Peyer's patch (tissue), 4 donors: Measurements from ENCODE around the gene PGGHG. TPM values are rescaled to one million over a fixed set of nuclear protein-coding genes. Genes with fewer than 3 reads are reported as not detected.

Source experiments
- DNase-seq, 3 donors: peaks; one replicate each; pipeline ENCODE4 v3.0.0-alpha.2; 2017 to 2019
- H3K27ac ChIP-seq, 4 donors: fragments of 200-600 bp; sonication (generic); one replicate each; pipeline ENCODE4 v1.5.1; 2016 to 2019
- H3K27me3 ChIP-seq, 2 donors: fragments of 200-600 bp; sonication (generic); one replicate each; pipeline ENCODE4 v1.5.1; 2019
- H3K36me3 ChIP-seq, 3 donors: fragments of 200-600 bp; sonication (generic); one replicate each; pipeline ENCODE4 v1.5.1; 2016 to 2019
- H3K4me1 ChIP-seq, 4 donors: fragments of 200-600 bp; sonication (generic); one replicate each; pipeline ENCODE4 v1.5.1; 2016 to 2019
- H3K4me3 ChIP-seq, 4 donors: fragments of 200-600 bp; sonication (generic); 1 replicate in 3 of 4; 2 replicates in 1 of 4; pipeline ENCODE4 v1.5.1; 2016 to 2019; ENCODE audit warnings: mild to moderate bottlenecking in 1 of 4
- H3K9me3 ChIP-seq, 4 donors: fragments of 200-600 bp; sonication (generic); one replicate each; pipeline ENCODE4 v1.5.1; 2016 to 2019; ENCODE audit warnings: mild to moderate bottlenecking in 1 of 4
- POLR2A ChIP-seq, 2 donors: fragments of 450-650 bp; IDR thresholded peaks; one replicate each; pipeline ENCODE4 v1.5.1; 2017; ENCODE audit warnings: antibody characterized with exemption in 2 of 2, mild to moderate bottlenecking in 2 of 2, moderate library complexity in 2 of 2
- total RNA-seq, 4 donors: library from RNA; depleted of rRNA; stranded (reverse); fragments of >200 nt; gene quantifications; one replicate each; pipeline ENCODE4 v1.1.0, GENCODE V29; 2016
- TF ChIP-seq, protein P1 (sequence below), 6 experiments: fragments of 450-650 bp in 4 of 6; fragments of 200-600 bp in 2 of 6; sonication (generic) in 1 of 6; IDR thresholded peaks; one replicate each; pipeline ENCODE4 v1.5.1; 2017 to 2019; ENCODE audit warnings: antibody characterized with exemption in 6 of 6, mild to moderate bottlenecking in 3 of 6, moderate library complexity in 1 of 6

Gene PGGHG
- total RNA-seq, 4 donors from 2014 or later, result 94.2 to 385 (median 317) TPM

DNA sequence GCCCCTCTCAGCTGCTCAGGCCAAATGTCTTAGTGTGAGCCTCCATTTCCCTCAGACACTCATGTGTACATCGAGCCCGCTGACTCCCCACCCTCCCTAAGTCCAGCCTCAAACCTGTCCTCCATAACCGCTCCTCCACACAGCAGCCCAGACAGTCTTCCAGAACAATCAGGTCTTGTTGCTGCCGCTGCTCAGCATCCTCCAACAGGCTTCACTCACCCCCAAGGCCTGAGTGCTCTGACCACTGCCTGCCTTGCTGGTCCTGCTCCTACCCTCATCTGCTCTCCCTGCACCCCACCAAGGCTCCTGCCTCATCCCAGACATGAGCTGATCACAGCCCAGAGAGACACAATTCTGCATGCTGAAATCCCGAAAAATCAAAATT, 35.0 kb upstream of the PGGHG start:
- no peak for TF ChIP-seq POLR2A (IDR thresholded peaks at IDR 0.05)
- TF ChIP-seq, protein P1, sequence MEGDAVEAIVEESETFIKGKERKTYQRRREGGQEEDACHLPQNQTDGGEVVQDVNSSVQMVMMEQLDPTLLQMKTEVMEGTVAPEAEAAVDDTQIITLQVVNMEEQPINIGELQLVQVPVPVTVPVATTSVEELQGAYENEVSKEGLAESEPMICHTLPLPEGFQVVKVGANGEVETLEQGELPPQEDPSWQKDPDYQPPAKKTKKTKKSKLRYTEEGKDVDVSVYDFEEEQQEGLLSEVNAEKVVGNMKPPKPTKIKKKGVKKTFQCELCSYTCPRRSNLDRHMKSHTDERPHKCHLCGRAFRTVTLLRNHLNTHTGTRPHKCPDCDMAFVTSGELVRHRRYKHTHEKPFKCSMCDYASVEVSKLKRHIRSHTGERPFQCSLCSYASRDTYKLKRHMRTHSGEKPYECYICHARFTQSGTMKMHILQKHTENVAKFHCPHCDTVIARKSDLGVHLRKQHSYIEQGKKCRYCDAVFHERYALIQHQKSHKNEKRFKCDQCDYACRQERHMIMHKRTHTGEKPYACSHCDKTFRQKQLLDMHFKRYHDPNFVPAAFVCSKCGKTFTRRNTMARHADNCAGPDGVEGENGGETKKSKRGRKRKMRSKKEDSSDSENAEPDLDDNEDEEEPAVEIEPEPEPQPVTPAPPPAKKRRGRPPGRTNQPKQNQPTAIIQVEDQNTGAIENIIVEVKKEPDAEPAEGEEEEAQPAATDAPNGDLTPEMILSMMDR (IDR thresholded peaks at IDR 0.05), result no peak
- Histone ChIP-seq H3K36me3 (peaks cover 0 to 43% (median 0%) of the 10 kb centered on the region in 3 donors), H3K9me3 (no peaks in the 10 kb centered on the region), H3K27me3 (no peaks in the 10 kb centered on the region), H3K27ac (no peak overlapping the region), H3K4me1 (no peaks in the 10 kb centered on the region), H3K4me3 (no peak overlapping the region)
- DNase-seq, result no peak

GRCh38 chr11:255176-255575, 33.8 kb upstream of the PGGHG start:
- H3K4me3 ChIP-seq, result no peak overlapping the region
- no peak for DNase-seq
- H3K27ac ChIP-seq, result no peak overlapping the region
- no peak for TF ChIP-seq POLR2A (IDR thresholded peaks at IDR 0.05)
- TF ChIP-seq, protein P1 (IDR thresholded peaks at IDR 0.05), result no peak
- H3K9me3 ChIP-seq, result no peaks in the 10 kb centered on the region
- no peaks in the 10 kb centered on the region for H3K27me3 ChIP-seq
- H3K4me1 ChIP-seq, result no peaks in the 10 kb centered on the region
- H3K36me3 ChIP-seq, result peaks cover 0 to 38% (median 0%) of the 10 kb centered on the region in 3 donors

GRCh38 chr11:255816-256215, 33.1 kb upstream of the PGGHG start:
- DNase-seq, result no peak
- TF ChIP-seq, protein P1 (IDR thresholded peaks at IDR 0.05), result no peak
- no peak for TF ChIP-seq POLR2A (IDR thresholded peaks at IDR 0.05)
- Histone ChIP-seq H3K9me3 (no peaks in the 10 kb centered on the region), H3K27ac (no peak overlapping the region), H3K4me1 (no peaks in the 10 kb centered on the region), H3K36me3 (peaks cover 0 to 31% (median 0%) of the 10 kb centered on the region in 3 donors), H3K4me3 (no peak overlapping the region), H3K27me3 (no peaks in the 10 kb centered on the region)

- H3K36me3 ChIP-seq, result peaks cover 0 to 18% (median 0%) of the 10 kb centered on the region in 3 donors
- no peaks in the 10 kb centered on the region for H3K27me3 ChIP-seq
- peak overlapping the region in 1 of 4 donors; percentile 44 for H3K27ac ChIP-seq
- no peak for DNase-seq
- no peaks in the 10 kb centered on the region for H3K4me1 ChIP-seq
- H3K9me3 ChIP-seq, result no peaks in the 10 kb centered on the region
- no peak overlapping the region for H3K4me3 ChIP-seq
- TF ChIP-seq POLR2A (IDR thresholded peaks at IDR 0.05), result no peak
Observed at GRCh38 chr11:256952-257737, 31.8 kb upstream of the PGGHG start.

GRCh38 chr11:257766-258493, 31.0 kb upstream of the PGGHG start:
- DNase-seq, result no peak
- H3K9me3 ChIP-seq, result no peaks in the 10 kb centered on the region
- H3K27ac ChIP-seq, result peak overlapping the region in 1 of 4 donors; percentile 44
- TF ChIP-seq POLR2A (IDR thresholded peaks at IDR 0.05), result no peak
- TF ChIP-seq, protein P1 (IDR thresholded peaks at IDR 0.05), result peak in 3 of 6 experiments; percentile 31 to 42 (median 31)
- H3K27me3 ChIP-seq, result no peaks in the 10 kb centered on the region
- H3K36me3 ChIP-seq, result peaks cover 0 to 10% (median 0%) of the 10 kb centered on the region in 3 donors
- no peaks in the 10 kb centered on the region for H3K4me1 ChIP-seq
- no peak overlapping the region for H3K4me3 ChIP-seq

DNA sequence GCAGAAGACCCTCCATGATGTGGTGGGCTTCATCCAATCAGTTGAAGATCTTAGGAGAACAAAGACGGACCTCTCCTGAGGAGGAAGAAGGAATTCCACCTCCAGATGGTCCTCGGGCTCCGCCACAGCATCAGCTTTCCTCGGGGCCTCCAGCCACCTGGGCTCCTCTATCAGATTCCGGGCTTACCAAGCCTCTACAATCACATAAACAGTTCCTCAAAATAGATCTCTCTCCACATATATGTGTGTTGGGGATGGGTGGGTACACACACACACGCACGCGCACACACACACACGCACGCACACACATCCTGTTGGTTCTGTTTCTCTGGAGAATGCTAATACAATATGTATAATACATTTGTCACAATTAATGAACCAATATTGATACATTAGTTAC, 29.5 kb upstream of the PGGHG start:
- no peak for DNase-seq
- Histone ChIP-seq H3K4me1 (no peaks in the 10 kb centered on the region), H3K27ac (no peak overlapping the region), H3K9me3 (no peaks in the 10 kb centered on the region), H3K27me3 (no peaks in the 10 kb centered on the region), H3K36me3 (no peaks in the 10 kb centered on the region), H3K4me3 (no peak overlapping the region)
- TF ChIP-seq, protein P1 (IDR thresholded peaks at IDR 0.05), result no peak
- no peak for TF ChIP-seq POLR2A (IDR thresholded peaks at IDR 0.05)
